Measurements from ENCODE around the gene HMGB1. TPM values are rescaled to one million over a fixed set of nuclear protein-coding genes. Genes with fewer than 3 reads are reported as not detected.
"Not testable (repeated sequence)": the region's sequence is repeated elsewhere in the genome, so short reads cannot be mapped to it uniquely, and the experiment has no call there.

HMGB1 gene
- total RNA-seq, 1 experiment from 2014 or later = 567 TPM

DNA sequence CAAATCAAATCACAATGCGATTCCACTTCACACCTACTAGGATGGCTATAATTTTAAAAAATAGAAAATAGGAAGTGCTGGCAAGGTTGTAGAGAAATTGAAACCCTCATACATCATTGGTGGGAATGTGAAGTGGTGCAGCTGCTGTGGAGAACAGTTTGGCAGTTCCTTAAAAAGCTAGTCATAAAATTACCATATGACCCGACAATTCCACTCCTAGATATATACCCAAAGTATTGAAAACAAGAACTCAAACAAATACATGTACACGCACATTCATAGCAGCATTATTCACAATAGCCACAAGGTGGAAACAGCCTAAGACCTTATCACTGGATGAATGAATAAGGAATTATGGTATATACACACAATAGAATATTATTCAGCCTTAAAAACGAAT, 12.0 kb downstream of the HMGB1 start:
- no TSS peak for BruUV-seq (replicated peaks)
- Histone ChIP-seq H3K79me2 (ENCODE audit: low read length) (no peaks in the 10 kb centered on the region), H4K20me1 (ENCODE audit: low read length) (no peaks in the 10 kb centered on the region), H3F3A (ENCODE audit: low read length, unreplicated experiment) (no peaks in the 10 kb centered on the region), H3K4me3 (ENCODE audit: low read length) (no peak overlapping the region), H3K27me3 (ENCODE audit: low read length) (no peaks in the 10 kb centered on the region), H3K9ac (ENCODE audit: low read length) (no peak overlapping the region), H2AFZ (ENCODE audit: low read length) (no peak overlapping the region), H3K9me2 (replicated peaks; ENCODE audit: low read length) (no peaks in the 10 kb centered on the region), H3K9me3 (ENCODE audit: low read length) (no peaks in the 10 kb centered on the region), H3K27ac (ENCODE audit: low read length) (no peak overlapping the region), H3K4me1 (ENCODE audit: insufficient read depth, low read length) (no peaks in the 10 kb centered on the region), H3K36me3 (ENCODE audit: low read depth, low read length) (peaks cover 1% of the 10 kb centered on the region; the same call in 1 of the 2 replicates), H3K4me2 (ENCODE audit: low read length) (no peak overlapping the region)
- intact Hi-C loops (cut with micrococcal nuclease) = loop anchor here (10.0 kb wide), 1 partner anchor 49 kb away; no protein-coding TSS in a partner anchor
- ATAC-seq (peak; percentile 50; the same call in 1 of the 2 replicates), DNase-seq (peak; percentile 53)
- ChIA-PET POLR2A (ENCODE audit: unreplicated experiment) (no interaction called here), CTCF (no interaction called here)
- TF ChIP-seq, protein P1, sequence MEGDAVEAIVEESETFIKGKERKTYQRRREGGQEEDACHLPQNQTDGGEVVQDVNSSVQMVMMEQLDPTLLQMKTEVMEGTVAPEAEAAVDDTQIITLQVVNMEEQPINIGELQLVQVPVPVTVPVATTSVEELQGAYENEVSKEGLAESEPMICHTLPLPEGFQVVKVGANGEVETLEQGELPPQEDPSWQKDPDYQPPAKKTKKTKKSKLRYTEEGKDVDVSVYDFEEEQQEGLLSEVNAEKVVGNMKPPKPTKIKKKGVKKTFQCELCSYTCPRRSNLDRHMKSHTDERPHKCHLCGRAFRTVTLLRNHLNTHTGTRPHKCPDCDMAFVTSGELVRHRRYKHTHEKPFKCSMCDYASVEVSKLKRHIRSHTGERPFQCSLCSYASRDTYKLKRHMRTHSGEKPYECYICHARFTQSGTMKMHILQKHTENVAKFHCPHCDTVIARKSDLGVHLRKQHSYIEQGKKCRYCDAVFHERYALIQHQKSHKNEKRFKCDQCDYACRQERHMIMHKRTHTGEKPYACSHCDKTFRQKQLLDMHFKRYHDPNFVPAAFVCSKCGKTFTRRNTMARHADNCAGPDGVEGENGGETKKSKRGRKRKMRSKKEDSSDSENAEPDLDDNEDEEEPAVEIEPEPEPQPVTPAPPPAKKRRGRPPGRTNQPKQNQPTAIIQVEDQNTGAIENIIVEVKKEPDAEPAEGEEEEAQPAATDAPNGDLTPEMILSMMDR (conservative IDR thresholded peaks at IDR 0.05; ENCODE audit: low read depth, low read length) = peak; percentile 51
- no peak for TF ChIP-seq EZH2 (IDR thresholded peaks at IDR 0.05; ENCODE audit: low read length, unreplicated experiment)

DNA sequence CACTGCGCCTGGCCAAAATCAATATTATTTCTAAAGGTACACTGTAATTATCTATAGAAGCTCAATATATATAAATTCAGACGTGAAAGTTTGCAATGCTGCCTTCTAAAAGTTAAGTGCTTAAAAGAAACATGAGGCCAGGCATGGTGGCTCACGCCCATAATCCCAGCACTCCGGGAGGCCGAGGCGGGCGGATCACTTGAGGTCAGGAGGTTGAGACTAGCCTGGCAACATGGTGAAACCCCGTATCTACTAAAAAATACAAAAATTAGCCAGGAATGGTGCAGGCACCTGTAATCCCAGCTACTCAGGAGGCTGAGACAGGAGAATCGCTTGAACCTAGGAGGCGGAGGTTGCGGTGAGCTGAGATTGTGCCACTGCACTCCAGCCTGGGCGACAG, 14.3 kb downstream of the HMGB1 start:
- H3K9me2 ChIP-seq (replicated peaks; ENCODE audit: low read length); H3K79me2 ChIP-seq (ENCODE audit: low read length); H3F3A ChIP-seq (ENCODE audit: low read length, unreplicated experiment); DNase-seq; H4K20me1 ChIP-seq (ENCODE audit: low read length); H3K9me3 ChIP-seq (ENCODE audit: low read length); ATAC-seq; H3K4me1 ChIP-seq (ENCODE audit: insufficient read depth, low read length); H3K9ac ChIP-seq (ENCODE audit: low read length); H2AFZ ChIP-seq (ENCODE audit: low read length); H3K27ac ChIP-seq (ENCODE audit: low read length); H3K4me2 ChIP-seq (ENCODE audit: low read length); H3K36me3 ChIP-seq (ENCODE audit: low read depth, low read length); H3K27me3 ChIP-seq (ENCODE audit: low read length); BruUV-seq (replicated peaks); H3K4me3 ChIP-seq (ENCODE audit: low read length); CTCF ChIA-PET: not testable (repeated sequence)
- POLR2A ChIA-PET (ENCODE audit: unreplicated experiment) = interaction anchor here (0.6 kb wide), 1 partner anchor 52 kb away, joined by 14 read pairs; no protein-coding TSS in a partner anchor
- intact Hi-C loops (cut with micrococcal nuclease) = loop anchor here (10.0 kb wide), 1 partner anchor 47 kb away; no protein-coding TSS in a partner anchor

DNA sequence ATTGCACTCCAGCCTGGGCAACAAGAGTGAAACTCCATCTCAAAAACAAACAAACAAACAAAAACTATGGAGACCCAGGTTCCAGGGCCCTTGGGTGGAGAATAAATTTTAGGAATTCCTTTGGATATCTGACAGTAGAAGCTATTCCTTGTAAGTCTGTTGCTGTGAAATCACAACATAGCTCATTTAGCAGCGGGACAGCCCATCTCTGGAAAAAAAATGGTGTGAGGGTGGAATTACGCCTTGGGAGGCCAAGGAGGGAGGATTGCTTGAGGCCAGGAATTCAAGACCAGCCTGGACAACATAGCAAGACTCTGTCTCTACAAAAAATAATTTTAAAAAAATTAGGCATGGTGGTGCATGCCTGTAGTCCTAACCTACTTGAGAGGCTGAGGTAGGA, 15.7 kb downstream of the HMGB1 start:
- H3K9ac ChIP-seq (ENCODE audit: low read length) = no peak overlapping the region
- H3F3A ChIP-seq (ENCODE audit: low read length, unreplicated experiment) = no peaks in the 10 kb centered on the region
- DNase-seq (no peak), ATAC-seq (no peak)
- CTCF ChIA-PET = no interaction called here
- H3K27me3 ChIP-seq (ENCODE audit: low read length) = no peaks in the 10 kb centered on the region
- BruUV-seq (replicated peaks) = no TSS peak
- H3K27ac ChIP-seq (ENCODE audit: low read length) = no peak overlapping the region
- intact Hi-C loops (cut with micrococcal nuclease) = loop anchor here (10.0 kb wide), 1 partner anchor 45 kb away; no protein-coding TSS in a partner anchor
- no peaks in the 10 kb centered on the region for H3K4me1 ChIP-seq (ENCODE audit: insufficient read depth, low read length)
- H3K9me3 ChIP-seq (ENCODE audit: low read length) = no peaks in the 10 kb centered on the region
- no peaks in the 10 kb centered on the region for H3K9me2 ChIP-seq (replicated peaks; ENCODE audit: low read length)
- H3K36me3 ChIP-seq (ENCODE audit: low read depth, low read length) = no peaks in the 10 kb centered on the region
- H4K20me1 ChIP-seq (ENCODE audit: low read length) = no peaks in the 10 kb centered on the region
- H3K4me2 ChIP-seq (ENCODE audit: low read length) = no peak overlapping the region
- H3K4me3 ChIP-seq (ENCODE audit: low read length) = no peak overlapping the region
- H3K79me2 ChIP-seq (ENCODE audit: low read length) = no peaks in the 10 kb centered on the region
- TF ChIP-seq, protein P1 (conservative IDR thresholded peaks at IDR 0.05; ENCODE audit: low read depth, low read length) = no peak
- TF ChIP-seq EZH2 (IDR thresholded peaks at IDR 0.05; ENCODE audit: low read length, unreplicated experiment) (no peak), EZH2phosphoT487 (IDR thresholded peaks at IDR 0.05; ENCODE audit: borderline replicate concordance, low read length) (no peak)
- no peak overlapping the region for H2AFZ ChIP-seq (ENCODE audit: low read length)
- POLR2A ChIA-PET (ENCODE audit: unreplicated experiment) = no interaction called here
